GOT3 (cell line): ENCODE data around the gene UBD.

Experiments
- DNase-seq: peaks from one replicate; lab custom pipeline; 2025; ENCODE audit warnings: mixed read lengths; lab: John Stamatoyannopoulos, UW

Gene UBD

DNA sequence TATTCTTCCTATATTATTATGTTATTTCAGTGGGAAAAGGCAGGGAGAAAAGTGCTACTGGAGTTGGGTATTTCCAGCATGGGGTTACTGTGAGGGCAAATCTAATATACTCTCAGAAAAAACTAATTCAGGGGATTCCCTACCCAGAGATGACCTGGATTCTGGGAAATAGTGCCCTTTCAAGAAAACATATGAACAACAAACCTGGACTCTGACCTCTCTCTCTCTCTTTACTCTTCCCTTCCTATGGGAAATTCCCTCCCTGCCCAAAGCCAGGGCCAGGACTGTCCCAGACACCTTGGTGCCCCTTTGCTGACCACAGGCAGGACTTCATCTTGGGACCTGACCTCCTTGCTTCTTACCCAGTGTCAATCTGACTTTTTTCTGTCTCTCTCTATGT, 1.6 kb upstream of the UBD start:
- DNase-seq, result no peak

GRCh38 chr6:29558439-29559079, 973 bp downstream of the UBD start:
- no peak for DNase-seq

DNA sequence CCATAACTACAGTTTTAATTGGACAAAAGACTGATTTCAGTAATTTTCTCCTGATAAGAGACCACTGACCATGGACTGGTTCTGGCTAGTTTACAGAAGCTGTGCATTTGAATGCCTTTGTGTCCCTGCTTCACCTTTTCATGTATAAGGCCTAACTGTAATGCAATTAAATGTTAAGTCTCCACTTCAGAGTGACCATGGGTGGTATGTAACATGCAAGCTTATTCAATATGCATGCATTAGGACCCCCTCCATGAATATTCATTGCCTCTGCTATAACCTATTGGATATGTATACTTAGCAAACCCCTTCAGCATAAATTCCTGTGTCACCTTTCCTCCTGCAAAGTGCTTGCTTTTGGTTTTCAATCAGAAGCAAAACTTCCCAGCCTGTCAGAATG, 2.2 kb downstream of the UBD start:
- no peak for DNase-seq

DNA sequence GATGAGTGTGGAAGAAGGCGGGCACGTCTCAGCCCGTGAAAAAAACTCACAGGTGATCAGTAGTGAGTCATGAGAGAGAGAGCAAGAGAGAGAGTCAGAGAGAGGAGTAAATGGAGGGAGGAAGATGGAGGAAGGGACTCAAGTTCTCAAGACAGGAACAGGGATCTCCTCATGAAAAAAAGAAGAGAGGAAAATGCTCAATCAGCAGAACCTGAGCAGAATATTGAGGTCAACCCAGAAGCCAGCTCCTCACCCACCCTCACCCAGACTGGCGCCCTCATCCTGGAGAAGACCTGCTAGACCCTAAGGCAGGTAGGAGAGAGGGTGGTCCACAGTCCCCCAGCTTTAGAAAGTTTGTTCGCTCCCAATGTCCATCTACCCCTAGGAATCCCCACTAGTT, 4.8 kb downstream of the UBD start:
- DNase-seq, result no peak

GRCh38 chr6:29553268-29554057, 6.1 kb downstream of the UBD start:
- no peak for DNase-seq

- no peak for DNase-seq
Measured at GRCh38 chr6:29552512-29553051, 7.0 kb downstream of the UBD start.

GRCh38 chr6:29547573-29547972, 12.0 kb downstream of the UBD start:
- no peak for DNase-seq

DNA sequence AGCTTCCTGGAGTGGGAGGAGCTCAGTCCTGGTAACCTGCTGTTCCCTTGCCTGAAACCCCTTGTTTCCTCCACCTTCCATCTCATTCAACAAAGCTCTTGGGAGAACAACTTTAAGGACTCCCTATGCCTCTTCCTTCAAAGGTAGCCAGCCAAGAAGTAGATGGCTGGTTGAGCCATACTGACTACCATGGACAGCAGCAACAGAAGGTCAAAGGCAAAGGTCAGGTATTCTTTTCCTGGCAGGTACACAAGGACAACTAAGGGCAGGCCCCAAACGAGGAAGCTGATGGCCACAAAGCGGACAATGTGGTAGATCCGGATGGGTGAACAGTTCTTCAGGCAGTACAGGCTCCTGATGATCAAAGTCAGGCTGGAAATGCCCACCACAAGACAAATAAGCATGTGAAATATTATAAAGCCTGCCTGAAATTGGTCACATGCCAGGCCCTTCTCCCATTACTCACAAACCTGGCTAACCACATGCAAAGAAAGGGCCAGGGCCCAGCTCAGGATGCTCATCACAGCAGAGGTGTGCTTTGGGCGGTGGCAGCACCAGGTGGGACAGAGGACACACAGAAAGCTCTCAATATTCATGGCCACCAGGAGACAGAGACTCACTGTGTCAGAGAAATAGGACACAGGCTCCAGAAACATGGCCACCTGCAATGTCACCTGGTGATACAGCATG, 21.7 kb downstream of the UBD start:
- DNase-seq, result no peak

- no peak for DNase-seq
Measured at GRCh38 chr6:29532320-29532951, 27.1 kb downstream of the UBD start.

DNA sequence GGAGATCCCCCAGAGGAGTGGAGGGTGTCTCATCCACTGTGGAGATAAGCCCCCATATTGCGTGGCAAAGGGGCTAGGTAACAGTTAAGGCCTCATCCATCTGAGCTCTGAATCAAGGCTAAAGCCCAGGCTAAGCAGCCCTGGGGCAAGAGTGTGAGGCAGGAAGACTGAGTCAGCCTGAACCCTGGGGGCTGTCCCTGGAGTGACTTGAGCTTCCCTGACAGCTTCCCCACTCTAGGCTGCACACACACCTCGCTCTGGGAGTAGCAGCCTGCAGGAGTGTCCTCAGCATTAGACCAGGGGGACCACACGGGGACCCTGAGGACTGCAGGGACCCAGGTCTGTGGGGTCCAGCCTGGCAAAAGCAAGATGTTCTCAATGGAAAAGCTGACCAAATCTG, 27.9 kb downstream of the UBD start:
- no peak for DNase-seq

GRCh38 chr6:29530671-29531310, 28.7 kb downstream of the UBD start:
- DNase-seq, result no peak

DNA sequence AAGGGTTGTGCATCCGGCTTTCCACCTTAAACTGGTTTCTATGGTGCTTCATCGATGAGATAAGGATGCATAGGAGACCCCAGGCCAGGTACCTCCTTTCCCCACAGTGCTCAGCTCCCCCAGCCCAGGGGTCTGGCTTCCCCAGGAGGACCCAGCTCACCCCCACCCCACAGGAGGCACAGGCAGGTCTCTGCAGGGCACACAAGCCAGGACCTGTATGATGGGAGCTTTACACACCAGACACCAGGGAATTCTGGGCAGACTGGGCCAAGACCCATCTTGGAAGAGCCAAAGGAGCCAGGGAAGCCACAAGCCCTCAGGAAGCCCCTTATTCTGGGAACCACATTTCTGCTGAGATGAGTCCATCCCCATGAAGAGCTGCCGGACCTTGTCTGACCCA, 29.6 kb downstream of the UBD start:
- no peak for DNase-seq

DNA sequence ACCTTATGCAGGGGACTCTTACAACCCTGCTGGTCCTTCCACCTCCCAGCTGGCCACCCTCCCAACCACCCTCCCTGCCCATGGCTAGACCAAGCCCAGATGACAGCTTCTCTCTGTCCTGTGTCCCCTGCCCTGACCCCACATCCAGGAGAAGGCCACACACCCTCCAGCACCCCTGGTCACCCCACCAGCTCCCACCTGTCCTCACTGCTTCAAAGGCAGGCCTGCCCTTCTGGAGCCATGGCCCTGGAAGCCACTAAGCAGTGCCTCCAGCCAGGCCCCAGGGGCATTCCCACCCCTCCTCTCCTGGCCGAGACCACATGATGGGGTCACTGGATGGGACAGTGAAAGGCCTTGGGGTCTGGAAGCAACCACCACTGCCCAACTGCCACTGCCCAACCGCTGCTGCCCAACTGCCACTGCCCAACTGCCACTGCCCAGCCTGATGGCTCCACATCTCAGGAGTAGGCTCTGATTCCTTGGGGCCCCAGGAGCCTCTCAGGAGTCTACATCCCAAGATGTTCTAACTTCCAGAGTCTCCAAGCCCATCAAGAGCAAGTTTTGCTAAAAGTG, 30.5 kb downstream of the UBD start:
- no peak for DNase-seq

DNA sequence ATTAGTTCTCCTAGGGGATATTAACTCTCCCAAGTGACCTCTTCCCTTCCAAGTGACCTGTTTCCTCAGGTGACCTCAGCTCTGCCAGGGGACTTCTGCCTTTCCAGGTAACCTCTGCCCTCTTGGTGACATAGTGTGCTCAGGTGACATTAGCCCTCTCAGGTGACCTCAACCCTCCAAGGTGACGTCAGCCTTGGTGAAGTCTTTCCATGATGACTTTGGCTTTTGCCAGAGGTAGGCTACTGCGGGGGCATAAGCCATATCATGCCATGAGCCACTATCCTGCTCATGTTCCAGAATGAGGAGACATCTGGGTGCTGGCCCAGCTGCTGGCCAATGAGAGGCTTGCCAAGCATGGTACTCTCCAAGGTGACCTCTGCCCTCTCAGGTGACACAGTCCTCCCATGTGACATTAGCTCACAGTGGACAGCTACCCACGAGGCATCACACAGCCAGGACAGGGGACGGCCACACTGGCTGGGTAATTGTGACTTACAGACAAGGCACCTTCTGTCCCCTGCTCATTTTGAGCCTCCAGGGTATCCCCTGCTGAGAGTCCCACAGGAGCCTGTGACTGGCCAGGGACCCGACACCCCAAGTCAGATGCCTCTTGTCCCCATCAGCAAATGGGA, 31.1 kb downstream of the UBD start:
- DNase-seq, result no peak

DNA sequence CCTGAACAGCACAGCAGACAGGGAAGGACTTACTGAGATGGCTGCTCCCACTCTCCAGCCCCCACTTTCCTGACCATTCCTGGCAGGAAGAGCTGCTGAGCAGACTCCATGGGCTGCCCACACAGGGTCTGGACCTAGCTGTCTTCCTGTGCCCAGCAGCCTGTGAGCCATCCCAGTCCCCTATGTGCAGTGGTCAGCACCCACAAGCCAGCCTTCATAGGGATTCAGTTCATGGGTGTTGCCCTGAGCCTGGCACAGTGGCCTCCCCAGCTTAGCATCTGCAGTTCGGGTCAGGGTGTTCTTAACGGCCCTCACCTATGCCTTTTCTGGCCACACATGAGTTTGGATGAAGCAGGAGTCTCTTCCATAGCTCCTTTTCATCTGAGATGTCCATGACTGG, 32.0 kb downstream of the UBD start:
- no peak for DNase-seq

GRCh38 chr6:29527126-29527525, 32.4 kb downstream of the UBD start:
- no peak for DNase-seq

GRCh38 chr6:29525311-29525639, 34.3 kb downstream of the UBD start:
- no peak for DNase-seq

DNA sequence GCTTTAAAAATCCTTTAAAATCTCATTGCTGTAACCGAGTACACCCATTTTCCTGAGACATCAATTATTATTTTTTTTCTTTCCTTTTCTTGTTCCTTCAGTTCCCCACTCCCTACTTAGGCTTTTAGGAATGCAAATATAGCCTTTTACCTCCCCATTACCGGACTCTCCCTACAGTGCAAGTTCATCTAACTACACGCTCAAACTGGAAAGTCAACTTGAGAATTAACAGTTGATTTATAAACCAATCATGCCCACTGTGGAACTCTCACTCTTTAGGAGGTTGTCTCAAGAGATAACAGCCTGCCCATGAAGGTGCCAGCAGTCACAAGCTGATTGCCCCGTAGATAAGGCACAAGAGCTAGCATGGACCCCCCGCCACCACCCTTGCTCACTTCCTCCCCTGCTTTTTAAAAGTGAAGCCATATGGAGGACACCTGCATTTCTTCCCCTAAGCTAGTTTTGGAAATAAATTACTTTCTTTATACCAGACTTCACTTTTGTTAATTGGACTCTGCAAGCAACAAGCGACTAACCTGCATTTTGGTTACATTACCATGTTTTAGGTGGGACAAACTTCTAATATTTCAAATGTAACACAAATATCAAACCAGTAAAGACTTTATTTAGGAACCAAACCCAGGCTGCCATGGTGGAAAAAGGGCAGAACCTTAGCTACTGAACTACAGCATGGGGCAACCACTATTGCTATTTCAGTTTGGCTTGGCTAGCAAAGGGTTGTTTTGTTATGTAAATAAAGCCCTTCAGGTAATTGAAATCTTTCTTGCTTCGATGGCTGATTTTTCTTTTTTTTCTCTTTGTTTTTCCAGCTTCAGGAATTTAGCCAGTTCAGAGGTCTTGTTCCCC, 34.9 kb downstream of the UBD start:
- no peak for DNase-seq

DNA sequence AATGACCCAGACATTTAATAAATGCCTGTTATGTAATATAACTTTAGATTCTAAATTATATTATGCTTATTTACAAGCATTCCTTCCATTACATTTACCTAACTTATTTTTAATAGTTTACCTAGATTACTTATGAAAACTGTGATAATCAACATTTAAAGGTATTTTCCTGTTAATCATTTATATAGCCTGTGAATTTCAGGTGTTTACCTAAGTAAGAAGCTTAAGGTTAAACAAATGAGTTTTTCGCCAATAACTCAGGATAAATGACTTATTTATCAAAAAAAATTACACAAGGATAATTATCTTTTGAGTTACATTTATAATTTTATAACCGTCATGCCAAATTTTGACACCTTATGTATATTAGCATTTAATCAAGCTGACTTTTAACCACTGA, 35.5 kb downstream of the UBD start:
- DNase-seq, result no peak

DNA sequence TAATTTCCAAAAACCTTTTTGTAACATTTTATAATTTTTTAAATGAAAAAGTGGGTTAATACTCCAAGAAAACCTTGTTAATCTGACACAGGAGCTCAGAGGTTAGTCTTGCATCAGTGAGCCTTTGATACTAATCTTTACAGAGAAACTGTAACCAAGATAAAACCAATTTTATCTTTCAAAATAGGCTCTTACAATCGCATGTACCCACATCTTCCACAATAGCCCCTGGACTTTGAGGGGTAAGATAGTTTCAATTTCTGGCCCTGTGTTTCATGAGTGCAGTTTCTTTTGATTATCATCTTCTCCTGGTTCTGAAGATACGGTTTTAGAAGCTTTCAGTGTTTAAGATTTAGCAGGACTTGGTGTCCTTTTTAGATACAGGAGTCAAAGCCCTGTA, 37.3 kb downstream of the UBD start:
- no peak for DNase-seq
